RPMI7951 (cell line): ENCODE results near the gene RHBDL2. TPM values are rescaled to one million over a fixed set of nuclear protein-coding genes. Genes with fewer than 3 reads are reported as not detected.
"Not testable (repeated sequence)": the region's sequence is repeated elsewhere in the genome, so short reads cannot be mapped to it uniquely, and the experiment has no call there.

Experiments
- DNase-seq: peaks from one replicate; pipeline ENCODE4 v3.0.0-alpha.2; 2012; ENCODE audit warnings: low read depth
- total RNA-seq: library from RNA; depleted of rRNA; stranded (reverse); fragments of >200 nt; shearing (Covaris generic); gene quantifications from 2 replicates; pipeline ENCODE4 v1.2.3, GENCODE V29; 2014; rRNA removed

The RHBDL2 gene
- total RNA-seq = not detected in 2 replicates

DNA sequence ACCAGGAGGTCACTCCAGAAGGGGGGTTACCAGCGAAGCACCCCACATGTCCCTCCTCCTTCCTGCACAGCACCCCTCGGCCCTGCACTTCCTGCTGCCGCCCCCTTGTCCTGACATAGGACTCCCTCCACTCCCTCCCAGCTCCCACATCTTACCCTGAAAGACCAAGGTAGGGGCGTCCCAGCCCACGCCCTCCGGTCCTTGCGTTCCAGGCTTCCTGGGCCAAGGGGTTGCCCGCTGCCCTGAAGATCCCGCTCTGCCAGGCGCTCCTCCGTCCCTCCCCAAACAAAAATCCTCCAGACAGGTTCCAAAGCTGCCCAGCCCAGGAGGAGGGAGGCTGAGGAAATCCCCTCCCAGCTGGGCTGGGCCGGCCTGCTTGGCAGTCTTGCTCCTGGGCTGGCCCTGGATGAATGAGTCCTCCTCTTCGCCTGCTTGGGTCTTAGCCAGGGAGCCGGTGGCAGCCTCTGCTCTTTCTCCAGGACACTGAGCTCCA is at the start of gene RHBDL2:
Gene RHBDL2, minus strand, starts transcription at position 304 of the 493 bp plus-strand sequence. CDS start 22,618 bp downstream, outside the sequence.
- DNase-seq = peak; percentile 21

GRCh38 chr1:38990738-38991637 is 49.4 kb upstream of the RHBDL2 start, which contains the start of gene AKIRIN1:
Gene AKIRIN1 (plus strand): TSS chr1:38991276. CDS start chr1:38991381, 105 bp downstream.
- DNase-seq = peak; percentile 96

GRCh38 chr1:38990386-38990737 is 48.7 kb upstream of the RHBDL2 start:
- peak; percentile 7 for DNase-seq

DNA sequence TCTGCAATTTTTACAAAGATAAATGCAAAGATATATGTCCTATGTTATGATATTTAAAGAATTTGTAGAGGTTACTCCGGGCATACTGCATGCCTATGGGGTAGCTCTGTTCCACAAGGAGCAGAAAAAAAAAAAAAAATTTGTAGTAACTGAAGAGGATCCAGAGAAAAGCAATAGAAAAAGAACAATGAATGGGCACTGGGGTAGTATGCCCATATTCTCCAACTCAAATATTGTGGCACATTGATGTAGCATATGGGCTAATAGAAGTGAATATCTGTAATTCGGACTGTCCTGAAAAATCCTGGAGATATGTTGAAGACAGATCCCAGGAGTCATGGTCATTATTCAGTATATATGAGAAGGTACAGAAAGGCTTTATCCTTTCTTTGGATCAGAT is 48.3 kb upstream of the RHBDL2 start:
- no peak for DNase-seq

GRCh38 chr1:38979380-38979779 is 37.8 kb upstream of the RHBDL2 start:
- not testable (repeated sequence) for DNase-seq

- not testable (repeated sequence) for DNase-seq
Measured at GRCh38 chr1:38978245-38978542, 36.6 kb upstream of the RHBDL2 start.

DNA sequence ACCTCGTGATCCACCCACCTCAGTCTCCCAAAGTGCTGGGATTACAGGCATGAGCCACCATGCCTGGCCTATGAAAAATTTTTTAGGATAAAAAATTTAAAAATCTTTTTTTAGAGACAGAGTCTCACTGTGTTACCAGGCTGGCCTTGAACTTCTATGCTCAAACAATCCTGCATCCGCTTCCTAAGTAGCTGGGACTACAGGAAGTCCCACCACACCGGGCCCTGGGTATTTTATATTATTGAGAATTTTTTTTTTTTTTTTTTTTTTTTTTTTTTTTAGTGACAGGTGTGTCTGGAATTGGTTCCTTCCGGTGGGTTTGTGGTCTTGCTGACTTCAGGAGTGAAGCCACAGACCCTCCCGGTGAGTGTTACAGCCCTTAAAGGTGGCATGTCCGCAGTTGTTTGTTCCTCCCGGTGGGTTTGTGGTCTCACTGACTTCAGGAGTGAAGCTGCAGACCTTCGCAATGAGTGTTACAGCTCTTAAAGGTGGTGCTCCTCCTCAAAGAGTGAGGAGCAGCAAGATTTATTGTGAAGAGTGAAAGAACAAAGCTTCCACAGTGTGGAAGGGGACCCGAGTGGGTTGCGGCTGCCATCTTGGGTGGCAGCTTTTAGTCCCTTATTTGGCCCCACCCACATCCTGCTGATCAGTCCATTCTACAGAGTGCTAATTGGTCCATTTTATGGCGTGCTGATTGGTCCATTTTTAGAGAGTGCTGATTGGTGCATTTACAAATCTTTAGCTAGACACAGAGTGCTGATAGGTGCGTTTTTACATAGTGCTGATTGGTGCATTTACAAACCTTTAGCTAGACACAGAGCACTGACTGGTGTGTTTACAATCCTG is 36.0 kb upstream of the RHBDL2 start:
- DNase-seq = not testable (repeated sequence)

- DNase-seq = no peak
Measured at GRCh38 chr1:38973659-38974437, 32.2 kb upstream of the RHBDL2 start.

GRCh38 chr1:38973145-38973544 is 31.5 kb upstream of the RHBDL2 start:
- not testable (repeated sequence) for DNase-seq

DNA sequence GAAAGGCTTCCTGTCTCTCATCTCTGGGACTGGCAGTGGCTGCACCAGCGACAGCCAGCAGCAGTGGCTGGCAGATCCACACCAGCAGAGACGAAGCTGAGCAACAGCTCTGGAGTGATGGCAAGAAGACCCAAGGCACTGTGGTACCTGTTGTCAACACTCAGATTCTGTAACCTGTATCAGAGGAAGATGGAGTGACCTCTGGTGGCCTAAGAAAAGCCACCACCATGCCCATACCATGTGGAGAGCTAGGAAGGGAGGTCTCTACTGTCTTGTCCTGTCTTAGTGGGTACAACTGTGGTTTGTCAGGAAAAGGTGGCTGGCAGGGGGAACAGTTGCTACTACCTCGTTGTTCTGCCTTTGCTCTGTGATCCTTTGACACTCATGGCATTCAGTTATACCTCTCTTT is 22.5 kb upstream of the RHBDL2 start:
- DNase-seq = no peak

DNA sequence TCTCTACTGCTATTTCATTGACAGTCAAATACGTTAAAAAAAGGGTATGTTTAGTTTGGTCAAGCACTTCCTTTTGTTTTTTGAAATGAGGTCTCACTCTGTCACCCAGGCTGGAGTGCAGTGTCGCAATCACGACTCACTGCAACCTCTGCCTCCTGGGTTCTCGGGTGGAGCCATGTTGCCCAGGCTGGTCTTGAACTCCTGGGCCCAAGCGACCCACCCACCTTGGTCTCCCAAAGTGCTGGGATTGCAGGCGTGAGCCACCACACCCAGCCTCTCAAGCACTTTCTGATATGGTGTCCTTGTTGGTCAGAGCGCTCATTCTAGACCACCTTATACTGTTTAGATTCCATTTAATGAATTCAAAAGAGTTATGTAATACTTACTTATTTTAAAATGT is 20.9 kb upstream of the RHBDL2 start:
- DNase-seq = no peak

GRCh38 chr1:38962113-38962512 is 20.5 kb upstream of the RHBDL2 start:
- peak; percentile 56 for DNase-seq

DNA sequence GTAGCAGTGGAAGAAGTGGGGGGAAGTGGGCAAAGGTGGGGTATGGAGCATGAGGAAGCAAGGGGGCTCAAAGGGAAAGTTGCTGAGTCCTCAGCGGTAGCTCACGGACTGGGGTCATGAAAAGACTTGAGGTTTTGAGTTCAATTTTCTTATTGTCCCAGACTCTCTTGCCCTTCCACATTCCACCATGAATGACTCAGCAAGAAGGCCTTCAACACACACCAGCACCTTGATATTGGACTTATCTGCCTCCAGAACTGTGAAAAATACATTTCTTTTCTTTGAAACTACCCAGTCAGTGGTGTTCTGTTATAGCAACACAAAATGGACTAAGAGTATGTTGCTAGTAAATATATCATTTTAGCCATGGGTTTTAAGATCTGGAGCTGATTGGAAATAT is 17.3 kb upstream of the RHBDL2 start:
- peak; percentile 56 for DNase-seq

DNA sequence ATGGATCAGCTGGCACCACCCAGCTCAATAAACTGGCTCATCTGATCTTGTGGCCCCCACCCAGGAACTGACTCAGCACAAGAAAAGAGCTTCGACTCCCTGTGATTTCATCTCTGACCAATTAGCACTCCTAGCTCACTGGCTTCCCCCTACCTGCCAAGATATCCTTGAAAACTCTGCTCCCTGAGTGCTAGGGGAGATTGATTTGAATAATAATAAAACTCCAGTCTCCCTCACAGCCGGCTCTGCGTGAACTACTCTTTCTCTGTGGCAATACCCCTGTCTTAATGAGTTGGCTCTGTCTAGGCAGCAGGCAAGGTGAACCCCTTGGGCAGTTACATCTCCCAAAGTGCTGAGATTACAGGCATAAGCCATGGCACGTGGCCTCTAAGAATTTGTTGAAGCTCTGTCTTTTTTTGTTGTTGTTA is 11.8 kb upstream of the RHBDL2 start:
- DNase-seq = no peak

DNA sequence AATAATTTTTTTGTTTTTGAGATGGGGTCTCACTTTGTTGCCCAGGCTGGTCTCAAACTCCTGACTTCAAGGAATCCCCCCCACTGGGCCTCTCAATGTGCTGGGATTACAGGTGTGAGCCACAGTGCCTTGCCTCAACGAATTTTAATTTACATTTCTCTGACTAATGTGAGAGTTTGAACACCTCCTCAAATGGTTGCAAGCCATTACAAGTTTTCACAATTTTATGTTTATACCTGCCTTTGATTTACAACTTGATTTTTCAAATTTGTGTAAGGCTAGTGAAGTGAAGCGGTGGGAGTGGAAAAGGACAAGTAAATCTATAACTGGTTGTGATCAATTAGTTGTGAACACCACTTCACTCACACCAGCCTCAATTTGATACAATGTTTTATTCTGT is 8.9 kb upstream of the RHBDL2 start:
- no peak for DNase-seq

DNA sequence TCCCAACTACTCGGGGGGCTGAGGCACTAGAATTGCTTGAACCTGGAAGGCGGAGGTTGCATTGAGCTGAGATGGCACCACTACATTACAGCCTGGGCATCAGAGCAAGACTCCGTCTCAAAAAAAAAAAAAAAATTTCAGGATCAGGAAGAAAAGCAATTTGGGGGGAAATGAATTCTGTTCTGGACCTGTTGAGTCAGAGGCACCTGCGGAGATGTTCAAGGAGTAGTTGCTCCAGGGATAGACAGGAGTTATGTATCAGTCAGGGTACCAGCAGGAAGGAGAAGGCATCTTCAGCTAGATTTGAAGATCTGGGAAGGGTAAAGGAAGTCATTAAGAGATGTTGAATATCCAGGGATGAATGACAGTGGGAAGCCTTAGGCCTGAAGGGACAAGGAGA is 2.9 kb upstream of the RHBDL2 start:
- DNase-seq = no peak

DNA sequence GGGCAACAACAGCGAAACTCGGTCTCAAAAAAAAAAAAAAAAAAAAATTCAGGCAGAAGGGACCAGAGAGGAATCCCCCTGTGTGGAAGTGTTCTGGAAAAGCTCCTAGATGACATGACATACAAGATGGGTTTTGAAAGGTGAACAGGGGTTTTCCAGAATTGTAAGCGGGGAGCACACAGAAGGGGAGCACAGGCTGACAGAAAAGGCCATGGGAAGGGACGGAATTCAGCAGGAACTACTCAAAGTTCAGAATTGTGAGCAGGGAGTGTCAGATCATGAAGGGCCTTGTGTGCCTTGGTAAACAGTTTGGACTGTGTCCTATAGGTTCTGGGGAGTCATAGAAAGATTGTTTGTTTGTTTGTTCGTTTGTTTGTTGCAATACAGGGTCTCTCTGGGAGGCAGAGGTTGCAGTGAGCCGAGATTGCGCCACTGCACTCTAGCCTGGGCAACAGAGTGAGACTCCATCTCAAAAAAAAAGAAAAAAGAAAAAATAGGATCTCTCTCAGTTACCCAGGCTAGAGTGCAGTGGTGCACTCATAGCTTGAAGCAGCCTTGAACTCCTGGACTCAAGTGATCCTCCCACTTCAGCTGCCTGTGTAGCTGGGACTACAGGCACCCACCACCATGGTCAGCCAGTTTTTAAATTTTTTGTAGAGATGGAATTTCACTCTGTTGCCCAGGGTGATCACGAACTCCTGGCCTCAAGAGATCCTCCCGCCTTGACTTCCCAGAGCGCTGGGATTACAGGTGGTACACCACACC is 1.2 kb upstream of the RHBDL2 start:
- DNase-seq = no peak

- DNase-seq = no peak
Measured at GRCh38 chr1:38941093-38941492, 537 bp downstream of the RHBDL2 start.

DNA sequence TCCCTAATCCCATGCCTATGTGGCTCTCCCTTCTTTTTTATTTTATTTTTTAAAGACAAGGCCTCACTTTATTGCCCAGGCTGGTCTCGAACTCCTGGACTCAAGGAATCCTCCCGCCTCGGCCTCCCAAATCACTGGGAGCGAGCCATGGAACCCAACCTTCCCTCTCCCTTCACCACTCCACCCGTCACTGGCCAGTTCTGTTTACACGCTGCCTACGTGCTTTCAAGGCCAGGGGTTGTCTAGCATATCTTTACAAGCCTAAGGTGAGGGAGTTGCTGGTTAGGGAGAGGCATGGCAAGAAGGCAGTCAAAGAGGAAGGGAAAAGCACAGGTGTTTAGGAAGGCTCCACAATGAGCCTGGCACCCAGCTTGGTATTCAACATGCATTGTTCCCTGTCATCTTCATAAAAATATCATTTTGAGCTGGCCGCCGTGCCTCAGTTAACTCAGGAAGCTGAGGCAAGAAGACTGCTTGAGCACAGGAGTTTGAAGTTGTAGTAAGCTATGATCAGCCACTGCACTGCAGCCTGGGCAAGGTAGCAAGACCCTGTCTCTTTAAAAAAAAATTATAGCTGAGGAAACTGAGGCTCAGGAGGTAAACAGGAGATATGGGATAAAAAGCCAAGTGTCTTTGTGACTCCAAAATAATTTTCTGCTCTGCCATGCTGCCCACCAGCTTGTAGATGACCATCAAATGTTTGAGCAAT is 1.1 kb downstream of the RHBDL2 start:
- no peak for DNase-seq

GRCh38 chr1:38938722-38939260 is 2.8 kb downstream of the RHBDL2 start:
- no peak for DNase-seq
